ENCODE results near the gene KLHL13. TPM values are rescaled to one million over a fixed set of nuclear protein-coding genes. Genes with fewer than 3 reads are reported as not detected.

Gene KLHL13
- total RNA-seq, 1 experiment from 2014 or later: 1.6 TPM

GRCh38 chrX:117919755-117920154, 196.9 kb downstream of the KLHL13 start:
- TF ChIP-seq CTCF (IDR thresholded peaks at IDR 0.05; ENCODE audit: unreplicated experiment): no peak
- no peaks in the 10 kb centered on the region for H3K9me3 Mint-ChIP-seq (ENCODE audit: unreplicated experiment)
- POLR2A ChIA-PET: interaction anchor here (0.6 kb wide), 1 partner anchor 29 kb away, joined by 3 read pairs; no protein-coding TSS in a partner anchor
- no peaks in the 10 kb centered on the region for H3K36me3 Mint-ChIP-seq (ENCODE audit: insufficient read depth, unreplicated experiment)
- intact Hi-C loops (cut with micrococcal nuclease): no loop called here
- no TSS peak for BruUV-seq (replicated peaks)
- no peaks in the 10 kb centered on the region for H3K4me1 Mint-ChIP-seq (ENCODE audit: insufficient read depth, unreplicated experiment)
- CTCF ChIA-PET: interaction anchor here (0.8 kb wide), 1 partner anchor 1687 kb away, joined by 4 read pairs; no protein-coding TSS in a partner anchor
- no peak for DNase-seq (ENCODE audit: unreplicated experiment)
- no peak overlapping the region for H3K27ac Mint-ChIP-seq (ENCODE audit: low read depth, unreplicated experiment)
- H3K27me3 Mint-ChIP-seq (ENCODE audit: insufficient read depth, unreplicated experiment): no peaks in the 10 kb centered on the region
- no peak overlapping the region for H3K4me3 Mint-ChIP-seq (ENCODE audit: unreplicated experiment)

- TF ChIP-seq CTCF (IDR thresholded peaks at IDR 0.05; ENCODE audit: unreplicated experiment): no peak
- DNase-seq (ENCODE audit: unreplicated experiment): no peak
- POLR2A ChIA-PET: interaction anchor here (0.6 to 0.7 kb wide), 2 partner anchors 17 to 106 kb away, joined by 3 to 4 read pairs; no protein-coding TSS in a partner anchor
- Mint-ChIP-seq H3K9me3 (ENCODE audit: unreplicated experiment) (no peaks in the 10 kb centered on the region), H3K36me3 (ENCODE audit: insufficient read depth, unreplicated experiment) (no peaks in the 10 kb centered on the region), H3K4me1 (ENCODE audit: insufficient read depth, unreplicated experiment) (no peaks in the 10 kb centered on the region), H3K27ac (ENCODE audit: low read depth, unreplicated experiment) (no peak overlapping the region), H3K27me3 (ENCODE audit: insufficient read depth, unreplicated experiment) (no peaks in the 10 kb centered on the region), H3K4me3 (ENCODE audit: unreplicated experiment) (no peak overlapping the region)
- intact Hi-C loops (cut with micrococcal nuclease): no loop called here
- CTCF ChIA-PET: no interaction called here
- BruUV-seq (replicated peaks): no TSS peak
These were observed 206.4 kb downstream of the KLHL13 start for GRCh38 chrX:117910216-117910615.

- BruUV-seq (replicated peaks): no TSS peak
- no peak for DNase-seq (ENCODE audit: unreplicated experiment)
- H3K36me3 Mint-ChIP-seq (ENCODE audit: insufficient read depth, unreplicated experiment): no peaks in the 10 kb centered on the region
- H3K27me3 Mint-ChIP-seq (ENCODE audit: insufficient read depth, unreplicated experiment): no peaks in the 10 kb centered on the region
- ChIA-PET CTCF (no interaction called here), POLR2A (no interaction called here)
- no peak overlapping the region for H3K4me3 Mint-ChIP-seq (ENCODE audit: unreplicated experiment)
- H3K4me1 Mint-ChIP-seq (ENCODE audit: insufficient read depth, unreplicated experiment): no peaks in the 10 kb centered on the region
- no peaks in the 10 kb centered on the region for H3K9me3 Mint-ChIP-seq (ENCODE audit: unreplicated experiment)
- no peak overlapping the region for H3K27ac Mint-ChIP-seq (ENCODE audit: low read depth, unreplicated experiment)
- no peak for TF ChIP-seq CTCF (IDR thresholded peaks at IDR 0.05; ENCODE audit: unreplicated experiment)
- intact Hi-C loops (cut with micrococcal nuclease): no loop called here
These were observed 218.4 kb downstream of the KLHL13 start for GRCh38 chrX:117898226-117898625.

- Mint-ChIP-seq H3K4me1 (ENCODE audit: insufficient read depth, unreplicated experiment) (no peaks in the 10 kb centered on the region), H3K4me3 (ENCODE audit: unreplicated experiment) (no peak overlapping the region), H3K36me3 (ENCODE audit: insufficient read depth, unreplicated experiment) (no peaks in the 10 kb centered on the region), H3K27ac (ENCODE audit: low read depth, unreplicated experiment) (no peak overlapping the region), H3K27me3 (ENCODE audit: insufficient read depth, unreplicated experiment) (no peaks in the 10 kb centered on the region), H3K9me3 (ENCODE audit: unreplicated experiment) (no peaks in the 10 kb centered on the region)
- no peak for DNase-seq (ENCODE audit: unreplicated experiment)
- BruUV-seq (replicated peaks): no TSS peak
- no peak for TF ChIP-seq CTCF (IDR thresholded peaks at IDR 0.05; ENCODE audit: unreplicated experiment)
- ChIA-PET POLR2A (no interaction called here), CTCF (interaction anchor here (0.6 kb wide), 1 partner anchor 38 kb away, joined by 3 read pairs; no protein-coding TSS in a partner anchor)
- intact Hi-C loops (cut with micrococcal nuclease): no loop called here
These were observed 221.2 kb downstream of the KLHL13 start for GRCh38 chrX:117895418-117895817.
